GM18520 (cell line): Measurements from ENCODE around the gene SYT2.
A peak's percentile ranks its signal among the peaks of the same experiment; 100 is the strongest.
"Not testable (repeated sequence)": the region's sequence is repeated elsewhere in the genome, so short reads cannot be mapped to it uniquely, and the experiment has no call there.

Source experiments
- ATAC-seq: cut with Tn5 transposase; IDR thresholded peaks from one replicate; pipeline ENCODE4 v1.9.1; 2021; ENCODE audit not compliant: unreplicated experiment

The SYT2 gene

DNA sequence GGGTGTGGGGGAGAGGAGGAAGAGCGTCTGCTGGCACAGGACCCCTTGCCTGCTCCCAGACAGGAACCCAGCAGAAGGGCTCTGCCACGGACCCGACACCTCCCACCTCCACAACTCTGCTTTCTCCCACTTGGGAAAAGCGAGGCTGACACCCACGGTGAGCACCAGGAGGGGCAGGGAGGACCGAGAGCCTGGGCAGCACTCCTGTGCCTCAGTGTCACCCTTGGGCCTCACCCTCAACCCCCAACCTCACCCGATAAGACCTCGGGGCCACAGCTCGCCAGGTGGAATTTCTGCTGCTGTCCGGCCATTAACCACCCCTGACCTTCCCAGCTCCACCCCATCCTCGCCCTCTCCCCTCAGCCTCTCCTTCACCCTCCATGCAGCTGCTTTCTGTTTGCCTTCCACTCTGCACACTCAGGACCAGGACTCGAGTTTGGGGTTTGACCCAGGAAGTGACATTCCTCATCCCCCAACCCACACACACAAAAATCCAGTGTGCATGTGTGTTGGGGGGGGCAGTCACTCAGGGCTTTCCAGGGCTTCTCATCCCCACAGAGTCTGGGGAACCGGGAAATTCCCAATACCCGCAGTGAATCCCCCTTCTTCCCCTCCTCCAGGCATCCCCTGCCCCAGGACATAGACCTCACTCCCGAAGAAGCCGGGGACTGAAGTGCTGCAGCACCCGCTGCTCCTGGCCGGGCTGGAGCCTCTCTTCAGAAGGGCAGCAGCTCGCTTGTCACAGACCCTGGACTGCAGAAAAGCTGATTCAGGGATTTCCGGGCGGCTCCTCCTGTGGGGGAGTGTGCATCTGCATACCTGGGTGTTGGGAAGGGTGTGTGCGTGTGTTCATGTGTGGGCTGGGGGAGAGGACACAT lies 65.8 kb downstream of the SYT2 start:
- ATAC-seq: no peak

DNA sequence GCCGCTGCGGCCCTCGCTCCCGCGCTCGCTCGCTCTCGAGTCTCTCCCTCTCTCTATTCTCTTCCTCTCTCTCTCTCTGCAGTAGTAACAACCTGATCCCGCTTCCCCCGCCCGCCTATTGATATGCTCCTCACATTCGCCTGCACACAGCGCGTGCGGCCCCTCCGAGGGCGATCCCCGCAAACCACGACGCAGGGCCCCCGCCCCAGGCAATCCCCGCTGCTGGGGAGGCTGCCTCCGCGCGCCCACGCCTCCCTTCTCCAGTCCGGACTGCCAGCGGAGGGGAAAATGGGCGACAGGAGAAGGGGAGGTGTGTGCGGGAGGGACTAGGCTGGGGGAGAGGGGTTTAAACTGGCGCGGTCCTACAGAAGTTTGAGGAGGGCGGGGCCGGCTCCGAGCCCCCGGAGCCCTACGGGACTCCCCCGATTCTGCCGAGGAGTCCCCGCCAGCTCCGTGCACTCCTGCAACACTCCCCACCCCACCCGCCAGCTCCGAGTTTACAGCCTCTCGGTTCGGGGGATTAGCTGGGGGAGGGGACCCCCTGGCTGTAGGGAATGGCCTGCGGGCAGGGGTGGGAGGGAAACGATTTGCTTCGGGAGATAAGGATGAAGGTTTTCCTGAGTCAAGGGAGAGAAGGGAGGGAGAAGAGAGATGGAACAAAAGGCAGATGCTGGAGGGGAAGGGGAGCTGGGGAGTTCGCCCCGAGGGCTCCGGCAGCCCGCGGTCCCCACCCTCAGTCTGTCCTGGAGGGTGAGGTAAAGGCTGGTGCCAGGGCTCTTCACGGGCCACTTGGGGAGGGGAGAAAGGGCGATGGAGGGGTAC lies 66.6 kb downstream of the SYT2 start:
- ATAC-seq: no peak

DNA sequence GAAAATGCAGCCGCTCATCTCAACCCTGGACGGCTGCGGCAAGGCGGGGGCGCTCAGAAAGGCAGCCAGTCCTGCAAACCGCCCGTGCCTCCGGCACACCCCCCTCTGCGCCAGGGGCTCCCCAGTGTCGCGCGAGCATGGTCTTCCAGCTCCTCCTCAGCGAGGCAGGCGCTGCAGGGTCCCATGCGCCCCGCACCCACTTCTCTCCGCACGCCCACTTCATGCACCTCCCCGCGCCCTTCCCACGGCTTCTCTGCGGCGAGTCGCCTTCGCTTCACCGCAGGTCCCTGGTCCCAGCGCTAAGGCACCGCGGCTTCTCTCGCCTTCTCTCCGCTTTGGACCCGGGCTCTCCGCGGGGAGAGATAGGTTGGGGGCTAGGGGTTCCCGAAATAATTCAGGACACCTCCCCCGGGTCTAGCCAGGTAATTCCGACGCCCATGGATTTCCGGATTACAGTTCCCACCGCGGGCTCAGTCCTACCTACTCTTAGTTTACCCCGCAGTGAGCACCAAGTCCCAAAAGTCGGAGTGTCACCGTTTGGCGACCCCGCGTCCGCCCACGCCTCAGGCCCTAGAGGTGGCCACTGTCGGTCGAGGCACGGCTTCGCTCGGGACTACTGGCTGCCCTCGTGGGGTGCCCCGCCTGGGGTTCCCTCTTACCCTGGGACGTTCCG lies 67.5 kb downstream of the SYT2 start:
- ATAC-seq: no peak

DNA sequence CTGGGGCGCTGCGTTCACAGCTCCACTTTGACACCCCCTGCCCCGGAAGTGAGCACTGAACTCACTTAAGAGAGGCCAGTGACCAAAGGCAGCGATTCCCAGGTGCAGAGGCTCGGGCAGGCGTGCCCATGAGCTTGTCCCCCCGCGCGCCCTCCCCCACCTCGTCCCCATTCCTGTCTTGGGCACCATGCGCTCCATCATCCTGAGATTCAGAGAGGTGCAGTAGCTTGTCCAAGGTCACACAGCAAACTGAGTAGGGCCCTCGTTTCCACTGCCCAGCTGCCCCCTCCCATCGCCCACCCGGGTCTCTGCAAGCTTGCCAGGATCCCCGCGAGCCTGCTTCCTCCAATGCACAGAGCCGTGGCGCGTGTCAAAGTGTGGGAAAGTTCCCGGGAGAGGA lies 68.0 kb downstream of the SYT2 start:
- no peak for ATAC-seq

DNA sequence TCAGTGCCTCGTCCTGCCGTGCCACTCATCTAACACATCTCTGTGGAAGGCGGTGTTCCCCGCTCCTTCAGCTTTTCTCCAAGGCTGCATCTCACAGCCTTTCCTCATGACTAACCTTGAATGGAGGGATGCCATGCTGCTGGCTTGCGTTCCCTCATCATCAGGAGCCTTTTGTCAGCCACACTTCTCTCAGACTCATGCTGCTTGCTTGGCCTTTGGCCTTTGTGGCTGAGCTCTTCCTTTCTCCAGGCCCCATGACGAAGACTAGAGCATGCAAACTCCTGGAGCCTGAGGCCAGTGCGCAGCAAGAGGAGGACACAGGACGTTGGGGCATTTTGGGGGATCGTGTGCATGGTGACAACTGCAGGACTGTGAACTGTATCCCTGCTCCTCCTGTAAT lies 70.8 kb downstream of the SYT2 start:
- ATAC-seq: no peak

DNA sequence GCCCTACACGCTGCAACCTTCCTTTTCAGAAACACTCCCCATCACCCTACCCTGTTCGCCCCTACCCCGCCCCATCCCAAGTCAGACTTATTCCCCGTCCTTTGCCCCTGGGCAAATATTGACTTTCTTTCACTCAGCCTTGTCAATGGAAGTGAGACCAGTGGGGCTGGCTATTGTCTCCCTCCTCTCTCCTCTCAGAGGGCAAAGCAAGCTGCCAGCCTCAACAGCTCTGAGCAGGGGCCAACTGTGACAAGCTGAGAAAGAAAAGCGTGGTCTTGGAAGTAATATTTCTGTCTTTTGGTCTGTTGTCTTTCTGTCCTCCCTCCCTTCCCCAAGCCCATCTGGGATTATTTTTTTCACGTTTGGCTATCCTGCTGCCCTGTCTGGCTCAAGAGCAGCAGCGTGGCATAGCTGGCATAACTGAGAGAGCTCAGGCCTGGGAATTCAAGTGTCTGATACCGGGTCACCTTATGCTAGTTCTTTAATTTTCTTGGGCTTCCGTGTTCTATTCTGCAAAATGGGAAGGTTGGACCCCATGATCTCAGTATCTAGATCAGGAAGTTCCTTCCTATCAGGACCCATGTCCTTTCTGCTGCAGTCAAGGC lies 71.5 kb downstream of the SYT2 start:
- ATAC-seq: not testable (repeated sequence)

DNA sequence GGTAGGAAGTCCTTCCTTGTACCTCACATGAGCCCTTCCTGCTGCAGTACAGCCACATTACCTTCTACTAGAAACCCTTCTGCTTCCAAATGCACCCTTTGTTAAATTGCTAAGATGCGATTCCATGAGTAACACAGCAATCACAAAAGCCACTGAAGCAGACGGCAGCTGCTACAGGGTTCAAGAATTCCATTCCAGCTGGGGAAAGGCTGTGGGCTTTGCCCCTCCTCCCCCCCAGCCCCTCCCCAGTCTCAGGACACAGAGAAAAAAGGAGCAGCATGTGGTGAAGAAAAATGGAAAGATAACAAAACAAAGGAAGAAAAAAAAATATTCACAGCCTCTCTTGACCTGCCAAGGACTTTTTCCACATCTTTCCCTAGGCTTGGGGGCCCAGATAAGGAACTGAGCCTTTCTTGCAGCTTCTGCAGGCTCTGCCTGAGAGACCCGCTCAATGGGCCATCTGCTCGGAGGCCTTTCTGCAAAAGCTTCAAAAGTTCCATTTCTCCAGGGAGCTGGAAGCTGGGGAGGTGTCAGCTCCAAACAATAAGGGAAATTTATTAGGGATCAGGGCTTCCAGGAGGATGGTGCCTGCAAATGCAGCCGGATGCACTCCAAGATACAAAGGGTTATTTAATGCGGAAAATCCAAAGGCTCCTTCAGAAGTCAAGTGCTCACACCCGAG lies 72.1 kb downstream of the SYT2 start:
- no peak for ATAC-seq

DNA sequence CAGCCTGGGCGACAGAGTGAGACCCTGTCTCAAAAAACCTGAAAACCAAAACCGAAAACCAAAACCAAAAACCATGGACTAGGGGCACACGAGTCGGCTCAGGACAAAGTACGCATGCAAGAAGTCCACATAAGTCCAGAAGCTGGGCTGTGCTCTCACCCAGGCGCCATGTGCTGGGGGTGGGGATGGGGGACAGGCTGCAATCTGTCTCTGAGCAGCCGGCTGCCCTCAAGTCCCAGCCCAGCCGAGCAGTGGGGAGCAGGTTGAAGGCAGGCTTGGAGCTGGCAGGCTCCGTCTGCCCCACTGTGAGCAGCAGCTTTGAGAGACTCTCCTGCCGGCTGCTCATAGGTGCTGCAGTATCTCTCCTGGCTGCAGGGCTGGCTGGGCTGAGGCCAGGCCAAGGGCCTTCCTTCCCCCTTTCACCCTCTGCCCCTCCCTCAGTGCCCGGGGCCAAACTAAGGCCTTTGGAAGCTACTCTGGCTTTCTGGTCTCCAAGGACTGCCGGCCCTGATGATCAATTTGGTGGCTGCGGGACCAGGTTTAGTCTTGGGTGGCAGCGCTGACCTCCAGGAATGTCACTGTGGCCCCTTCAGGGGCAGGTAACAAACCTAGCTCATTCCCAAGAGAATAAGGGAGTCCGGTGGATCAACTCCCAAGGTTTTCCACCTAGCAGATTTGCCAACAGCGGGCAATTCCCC lies 72.8 kb downstream of the SYT2 start:
- not testable (repeated sequence) for ATAC-seq

DNA sequence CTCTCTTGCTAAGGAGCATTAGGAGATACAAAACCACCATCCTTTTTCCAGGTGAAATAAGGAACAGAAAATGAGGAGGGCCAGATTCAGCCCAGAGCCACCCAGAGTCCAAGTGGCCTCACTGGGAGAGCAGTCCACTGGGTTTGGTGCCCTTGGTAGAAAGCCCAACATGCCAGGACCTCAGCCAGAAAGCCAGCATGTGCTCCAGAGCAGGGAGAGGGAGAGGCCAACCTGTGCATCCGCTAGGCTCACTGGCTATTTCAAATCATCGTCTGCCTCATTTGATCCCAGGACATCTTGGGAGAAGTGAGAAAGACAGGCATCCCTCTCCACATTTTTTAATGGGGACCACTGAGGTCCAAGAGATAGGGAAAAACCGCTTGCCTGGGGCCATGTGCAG lies 74.1 kb downstream of the SYT2 start:
- ATAC-seq: not testable (repeated sequence)

DNA sequence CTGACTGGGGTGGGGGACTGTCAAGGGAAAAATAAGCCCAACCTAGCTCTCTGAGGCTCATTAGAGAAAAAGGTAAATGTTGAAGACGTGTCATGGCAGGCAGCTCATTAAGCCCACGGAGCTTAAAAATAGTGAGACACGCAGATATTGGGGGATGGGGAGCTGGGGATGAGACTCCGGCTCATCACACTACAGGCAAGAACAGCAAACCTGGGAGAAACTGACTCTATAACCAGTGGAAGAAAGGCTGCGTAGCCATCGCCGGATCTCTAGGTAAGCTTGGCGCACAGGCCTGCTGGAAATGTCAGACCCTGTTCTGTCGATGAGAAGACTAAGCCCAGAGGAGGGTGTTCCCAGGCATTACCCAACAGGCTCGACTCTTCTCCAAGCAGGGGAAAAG lies 78.0 kb downstream of the SYT2 start:
- no peak for ATAC-seq

DNA sequence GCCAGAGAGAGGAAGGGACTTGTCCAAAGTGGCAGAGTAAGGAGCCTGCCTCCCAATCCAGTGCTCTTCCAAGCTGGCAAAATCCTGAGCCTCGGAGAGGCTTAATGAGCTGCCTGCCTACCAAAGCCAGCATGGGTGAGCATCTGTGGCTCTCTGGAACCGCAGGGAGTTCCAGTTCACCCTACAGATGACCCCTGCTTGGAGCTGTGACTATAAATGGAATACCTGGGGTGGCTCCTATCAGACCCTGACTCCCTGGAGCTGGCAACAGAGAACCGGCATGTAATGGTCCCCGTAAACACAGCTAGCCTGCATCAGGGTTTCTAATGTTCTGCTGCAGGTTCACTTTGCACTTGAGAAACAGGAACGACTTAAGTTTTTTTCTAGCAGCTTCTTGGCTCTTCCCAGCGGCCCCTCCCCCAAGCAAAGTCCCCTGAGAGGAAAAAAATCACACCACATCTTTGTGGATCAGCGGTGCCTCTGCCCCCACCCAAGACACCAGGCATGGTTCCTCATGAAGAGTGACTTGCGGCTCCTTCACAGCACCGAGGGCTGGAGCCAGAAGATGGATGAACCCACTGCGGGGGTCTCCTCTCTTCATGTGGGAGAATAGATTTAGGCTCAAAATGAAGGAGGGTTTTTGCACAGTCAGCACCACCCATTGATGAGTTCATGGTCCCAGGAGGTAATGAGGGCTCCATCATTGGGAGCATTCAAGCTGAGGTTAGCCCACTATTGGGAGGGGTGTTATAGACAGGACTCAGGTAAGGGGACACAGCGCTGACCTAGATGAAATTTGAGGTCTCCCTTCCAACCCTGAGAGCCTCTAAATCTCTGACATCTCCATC lies 79.0 kb downstream of the SYT2 start:
- ATAC-seq: no peak

DNA sequence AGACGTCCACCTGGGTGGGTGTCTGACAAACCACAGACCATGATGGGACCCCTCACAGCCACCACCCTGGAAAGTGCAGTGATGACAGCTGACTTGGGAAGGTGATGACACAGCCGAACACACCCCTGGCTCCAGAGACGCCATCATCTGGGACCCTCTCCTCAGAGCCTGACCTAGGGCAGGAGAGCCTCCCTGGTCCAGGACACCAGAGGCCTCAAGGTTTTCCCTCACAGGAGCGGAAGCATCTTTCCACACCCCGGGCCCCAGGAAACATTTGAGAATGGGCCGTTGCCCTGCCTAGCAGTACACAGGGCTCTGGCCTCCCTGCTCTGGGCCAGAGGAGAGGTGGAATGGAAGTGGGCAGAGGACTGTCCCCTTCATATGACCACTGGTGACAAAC lies 79.7 kb downstream of the SYT2 start:
- no peak for ATAC-seq

DNA sequence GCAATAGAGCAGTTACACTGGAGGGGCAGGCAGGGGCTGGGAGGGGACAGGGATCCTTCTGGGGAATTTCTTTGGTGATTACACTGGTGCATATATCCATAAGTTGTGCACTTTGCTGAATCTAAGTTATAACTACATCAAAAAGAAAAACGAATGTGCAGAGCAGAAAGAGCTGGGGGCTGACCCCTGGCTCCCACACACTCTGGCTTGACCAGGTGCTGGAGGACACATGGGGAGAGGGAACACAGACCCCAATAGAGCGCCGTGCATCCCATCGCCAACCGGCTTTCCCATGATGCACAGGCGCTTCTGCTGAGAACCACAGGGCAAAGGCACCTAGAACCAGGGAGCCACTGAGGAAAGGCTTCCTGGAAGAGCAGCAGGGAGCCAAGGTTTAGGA lies 80.2 kb downstream of the SYT2 start:
- ATAC-seq: not testable (repeated sequence)

DNA sequence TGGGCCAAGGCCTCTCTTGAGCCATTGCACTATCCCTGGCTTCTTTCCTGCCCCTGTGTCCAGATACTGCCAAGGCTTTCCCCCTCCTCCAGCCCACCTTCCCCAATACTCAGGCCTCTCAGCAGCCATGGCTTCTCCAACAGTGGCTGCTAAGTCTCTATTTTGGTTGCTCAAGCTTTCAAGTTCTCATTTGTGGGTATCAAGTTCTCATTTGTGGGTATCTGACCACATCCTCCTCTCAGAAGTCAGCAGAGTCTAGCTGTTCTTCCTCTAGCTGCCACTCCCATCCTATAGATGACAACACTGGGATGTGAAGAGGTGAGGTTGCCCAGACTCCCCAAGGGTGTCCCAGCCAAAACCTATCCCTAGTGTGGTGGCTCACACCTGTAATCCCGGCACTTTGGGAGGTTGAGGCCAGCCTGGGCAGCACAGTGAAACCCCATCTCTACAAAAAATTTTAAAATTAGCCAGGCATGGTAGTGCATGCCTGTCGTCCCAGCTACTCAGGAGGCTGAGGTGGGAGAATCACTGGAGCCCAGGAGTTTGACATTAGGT lies 80.9 kb downstream of the SYT2 start:
- ATAC-seq: peak; percentile 67

DNA sequence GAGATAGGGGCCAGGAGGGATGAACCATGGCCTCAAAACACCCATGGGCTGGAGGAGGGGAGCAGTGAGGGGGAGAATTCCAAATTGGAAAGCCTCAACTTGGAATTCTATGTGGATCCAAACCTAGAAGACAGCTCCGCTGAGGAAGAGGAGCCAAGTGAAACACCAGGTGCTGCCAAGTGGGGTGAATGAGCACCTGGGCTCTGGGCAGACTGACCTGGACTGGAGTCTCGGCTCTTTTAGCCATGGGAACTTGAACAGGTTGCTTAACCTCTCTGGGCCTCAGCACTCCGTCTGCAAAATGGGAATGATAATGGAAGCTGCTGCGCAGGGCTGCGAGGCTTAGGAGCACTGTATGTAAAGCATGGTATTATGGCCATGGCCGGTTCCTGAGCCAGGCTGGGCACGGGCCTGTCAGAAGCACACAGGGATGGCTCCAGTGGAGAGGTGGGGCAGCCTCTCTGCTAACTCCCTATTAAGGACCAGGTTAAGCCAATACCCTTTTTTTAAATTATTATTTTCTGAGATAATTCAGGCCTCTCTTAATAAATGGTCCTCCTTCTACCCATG lies 81.5 kb downstream of the SYT2 start:
- no peak for ATAC-seq

DNA sequence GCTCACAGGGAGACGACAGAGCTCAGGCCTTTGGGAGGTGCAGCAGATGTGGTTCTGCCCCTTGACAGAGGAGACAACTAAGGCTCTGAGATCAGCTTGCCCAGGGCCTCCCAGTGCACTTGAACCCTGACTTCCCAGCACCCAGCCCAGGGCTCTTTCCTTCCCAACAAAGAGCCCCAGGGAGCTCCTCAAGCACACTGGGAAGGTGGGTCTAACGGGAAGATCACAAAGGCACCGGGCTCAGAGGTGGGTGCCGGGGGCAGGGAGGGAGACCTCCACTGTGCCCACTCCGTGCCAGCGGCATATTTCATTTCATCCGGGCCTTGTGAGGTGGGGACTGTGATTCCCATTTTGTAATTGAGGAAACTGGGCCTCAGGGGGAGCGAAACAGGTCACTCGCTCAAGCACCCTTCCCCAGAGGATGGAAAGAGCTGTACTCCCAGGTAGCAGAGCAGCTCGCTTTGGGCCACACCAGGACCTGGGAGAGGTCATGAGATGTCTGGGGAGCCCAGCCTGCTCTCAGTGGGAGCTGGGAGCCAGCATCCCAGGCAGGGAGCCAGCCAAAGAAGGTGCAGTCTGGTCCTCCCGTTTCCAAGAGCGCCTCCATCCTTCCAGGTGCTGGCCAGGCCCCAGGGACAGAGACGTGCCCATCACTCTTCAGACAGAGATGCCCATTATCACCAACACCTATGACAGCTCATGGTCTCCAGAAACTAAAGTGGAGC lies 82.3 kb downstream of the SYT2 start:
- no peak for ATAC-seq

DNA sequence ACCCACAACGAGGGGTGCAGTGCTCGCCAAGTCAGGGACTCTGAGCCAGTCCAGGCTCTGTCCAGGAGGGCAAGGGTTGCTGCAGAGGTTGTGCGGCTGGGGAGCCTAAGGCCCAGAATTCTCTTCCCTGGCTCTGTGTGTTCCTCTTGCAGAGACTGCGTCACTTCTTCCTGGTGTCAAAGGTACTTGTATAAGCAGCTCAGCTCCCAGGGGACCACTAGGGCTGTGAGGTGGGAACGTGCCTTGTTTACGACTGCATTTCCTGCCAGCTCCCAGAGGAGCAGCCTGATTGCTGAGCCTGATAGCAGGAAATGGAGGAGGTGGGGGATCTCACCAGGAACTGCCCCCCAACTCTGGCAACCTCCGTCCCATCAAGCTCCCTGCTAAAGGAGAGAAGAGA lies 83.2 kb downstream of the SYT2 start:
- ATAC-seq: not testable (repeated sequence)
